Ovary (tissue), 9 donors: ENCODE results near the gene GLIPR1L1. TPM values are rescaled to one million over a fixed set of nuclear protein-coding genes. Genes with fewer than 3 reads are reported as not detected.
"Not testable (repeated sequence)": the region's sequence is repeated elsewhere in the genome, so short reads cannot be mapped to it uniquely, and the experiment has no call there.

ENCODE experiments used
- DNase-seq, 5 donors: peaks; one replicate each; pipeline ENCODE4 v3.0.0-alpha.2; 2019 to 2020
- H3K27ac ChIP-seq, 2 donors: fragments of 200-600 bp; one replicate each; pipeline versions ENCODE4 v1.5.1 to v1.8.0; 2019 to 2022
- H3K27me3 ChIP-seq: fragments of 200-600 bp; one replicate; pipeline ENCODE4 v1.8.0; 2022
- H3K36me3 ChIP-seq: fragments of 200-600 bp; sonication (generic); one replicate; pipeline ENCODE4 v1.5.1; 2019
- H3K4me1 ChIP-seq: one replicate; pipeline ENCODE4 v1.8.1; 2013; ENCODE audit warnings: mild to moderate bottlenecking, moderate library complexity; ENCODE audit not compliant: insufficient read depth
- H3K4me3 ChIP-seq: fragments of 200-600 bp; sonication (generic); one replicate; pipeline ENCODE4 v1.5.1; 2017
- H3K9me3 ChIP-seq, 2 donors: fragments of 200-600 bp in 1 of 2; sonication (generic) in 1 of 2; one replicate each; pipeline versions ENCODE4 v1.5.1 to v1.8.1; 2013 to 2019; ENCODE audit warnings: mild to moderate bottlenecking in 1 of 2, moderate library complexity in 1 of 2
- EP300 ChIP-seq: sonication (generic); formaldehyde crosslinking; IDR thresholded peaks from one replicate; pipeline ENCODE4 v1.6.1; 2017; ENCODE audit warnings: antibody characterized with exemption
- POLR2A ChIP-seq: fragments of 450-650 bp; IDR thresholded peaks from one replicate; pipeline ENCODE4 v1.6.1; 2017; ENCODE audit warnings: antibody characterized with exemption, mild to moderate bottlenecking, moderate library complexity
- WGBS, 3 donors: extraction: QIAGEN DNeasy Blood & Tissue Kit in 1 of 3; methylation state at CpG; one replicate each; pipeline versions ENCODE4 v1.1.5 to v1.1.7; 2013 to 2017; 5-methylcytosine and 5-hydroxymethylcytosine counted together
- intact Hi-C, 4 donors: fragments of 100-400 bp; cut with DNase I; formaldehyde crosslinking; loops; one replicate each; pipeline versions ENCODE4 v1.11.0 to v1.15.1; 2022 to 2023
- polyA plus RNA-seq, 2 donors: library from polyadenylated mRNA; stranded (reverse); fragments of 200-250 nt in 1 of 2; fragments of 350-450 nt in 1 of 2; fragmentation: Illumina TruSeq in 1 of 2; extraction: RNeasy Lipid Tissue Mini Kit (QIAGEN cat#74804) in 1 of 2; gene quantifications; one replicate each; pipeline ENCODE4 v1.2.3, GENCODE V29; 2013 to 2014
- total RNA-seq, 7 donors: library from RNA; depleted of rRNA in 2 of 7; stranded (reverse); fragments of >200 nt in 2 of 7; fragmentation: NEBNext Ultra II Directional in 3 of 7; extraction: Animal tissue kit (Norgen Biotek cat#: 25700) in 3 of 7; gene quantifications; one replicate each; pipeline versions ENCODE4 v1.1.0 to v1.2.4, GENCODE V29; 2016 to 2023
- TF ChIP-seq, protein P1 (sequence below), 3 donors: fragments of 450-650 bp in 2 of 3; fragments of 200-600 bp in 1 of 3; IDR thresholded peaks; one replicate each; pipeline versions ENCODE4 v1.5.1 to v1.8.0; 2016 to 2022; ENCODE audit warnings: antibody characterized with exemption in 3 of 3, mild to moderate bottlenecking in 1 of 3
- donor health status: DM: no; HTN: no; CAD: no; lungs with moderate emphysema.
- donor health status: DM: no; HTN: no; CAD: no.
- donor health status: Bipolar disorder and iron deficiency.
- donor health status: DM: yes; HTN: yes; CAD: no.
- donor health status: DM: no; HTN: no; CAD: no.
- donor health status: DM: yes; HTN: yes; CAD: no.

Gene GLIPR1L1
- total and polyA plus RNA-seq, 9 donors: not detected

DNA sequence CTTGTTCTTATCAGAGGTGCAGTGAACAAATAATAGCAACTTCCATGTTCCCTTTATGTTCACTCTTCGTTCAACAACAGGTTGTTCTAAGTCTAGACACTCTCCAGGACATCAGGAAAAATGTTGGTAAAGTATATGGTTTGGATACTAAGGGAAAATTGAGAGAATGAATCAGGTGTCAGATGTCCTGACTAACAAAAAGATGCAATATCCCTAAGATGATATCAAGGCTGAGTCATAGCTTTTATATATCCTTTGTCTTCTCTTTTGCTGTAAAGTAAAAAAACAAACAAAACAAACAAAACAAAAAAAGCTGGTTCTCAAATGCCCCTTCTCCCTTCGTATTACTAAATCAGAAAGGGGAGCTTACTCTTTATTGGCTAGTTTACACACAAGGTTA is 11.1 kb downstream of the GLIPR1L1 start:
- TF ChIP-seq, protein P1, sequence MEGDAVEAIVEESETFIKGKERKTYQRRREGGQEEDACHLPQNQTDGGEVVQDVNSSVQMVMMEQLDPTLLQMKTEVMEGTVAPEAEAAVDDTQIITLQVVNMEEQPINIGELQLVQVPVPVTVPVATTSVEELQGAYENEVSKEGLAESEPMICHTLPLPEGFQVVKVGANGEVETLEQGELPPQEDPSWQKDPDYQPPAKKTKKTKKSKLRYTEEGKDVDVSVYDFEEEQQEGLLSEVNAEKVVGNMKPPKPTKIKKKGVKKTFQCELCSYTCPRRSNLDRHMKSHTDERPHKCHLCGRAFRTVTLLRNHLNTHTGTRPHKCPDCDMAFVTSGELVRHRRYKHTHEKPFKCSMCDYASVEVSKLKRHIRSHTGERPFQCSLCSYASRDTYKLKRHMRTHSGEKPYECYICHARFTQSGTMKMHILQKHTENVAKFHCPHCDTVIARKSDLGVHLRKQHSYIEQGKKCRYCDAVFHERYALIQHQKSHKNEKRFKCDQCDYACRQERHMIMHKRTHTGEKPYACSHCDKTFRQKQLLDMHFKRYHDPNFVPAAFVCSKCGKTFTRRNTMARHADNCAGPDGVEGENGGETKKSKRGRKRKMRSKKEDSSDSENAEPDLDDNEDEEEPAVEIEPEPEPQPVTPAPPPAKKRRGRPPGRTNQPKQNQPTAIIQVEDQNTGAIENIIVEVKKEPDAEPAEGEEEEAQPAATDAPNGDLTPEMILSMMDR (IDR thresholded peaks at IDR 0.05): no peak
- TF ChIP-seq EP300: no peak
- TF ChIP-seq POLR2A: no peak
- WGBS, 3 donors: 89 to 93% (median 89%) methylated on average over 2 of the region's 2 CpGs
- Histone ChIP-seq H3K27ac (no peak overlapping the region), H3K36me3 (no peaks in the 10 kb centered on the region), H3K27me3 (no peaks in the 10 kb centered on the region), H3K4me1 (no peaks in the 10 kb centered on the region), H3K9me3 (no peaks in the 10 kb centered on the region), H3K4me3 (no peak overlapping the region)
- intact Hi-C loops: no loop called here
- DNase-seq: no peak

DNA sequence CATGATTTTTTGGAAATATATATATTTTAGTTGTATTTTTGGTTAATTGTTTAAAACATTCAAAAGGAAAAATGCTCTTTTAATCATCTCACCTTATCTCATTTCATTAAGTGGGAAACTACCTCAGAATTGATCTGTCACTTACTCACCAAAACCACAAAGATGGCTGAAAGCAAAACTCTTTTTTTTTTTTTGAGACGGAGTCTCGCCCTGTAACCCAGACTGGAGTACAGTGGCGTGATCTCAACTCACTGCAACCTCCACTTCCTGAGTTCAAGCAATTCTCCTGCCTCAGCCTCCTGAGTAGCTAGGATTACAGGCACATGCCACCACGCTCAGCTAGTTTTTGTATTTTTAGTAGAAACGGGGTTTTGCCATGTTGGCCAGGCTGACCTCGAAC is 11.7 kb downstream of the GLIPR1L1 start:
- H3K27ac ChIP-seq, H3K4me3 ChIP-seq, H3K9me3 ChIP-seq, H3K4me1 ChIP-seq, DNase-seq, H3K36me3 ChIP-seq, intact Hi-C loops, H3K27me3 ChIP-seq: not testable (repeated sequence)
- 90 to 92% (median 91%) methylated on average over 6 of the region's 6 CpGs for WGBS, 3 donors

DNA sequence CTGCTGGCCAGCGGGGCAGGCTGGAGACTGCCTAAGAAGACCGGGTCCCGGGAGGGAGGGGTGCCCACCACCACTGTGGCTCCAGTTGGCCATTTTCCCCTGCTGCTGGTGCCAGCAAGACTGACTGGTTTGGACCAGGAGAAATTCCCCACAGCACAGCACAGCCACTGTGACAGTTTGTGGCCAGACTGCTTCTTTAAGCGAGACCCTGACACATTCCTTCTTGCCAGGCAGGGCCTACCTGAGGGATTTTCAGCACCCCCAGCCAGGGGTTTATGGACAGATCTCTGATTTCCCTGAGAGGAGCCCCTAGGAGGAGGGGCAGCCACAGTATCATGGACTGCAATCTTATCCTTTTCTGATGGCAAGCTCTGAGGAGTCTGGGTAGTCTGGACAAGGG is 15.5 kb downstream of the GLIPR1L1 start:
- H3K9me3 ChIP-seq: no peaks in the 10 kb centered on the region
- intact Hi-C loops: no loop called here
- H3K4me1 ChIP-seq: no peaks in the 10 kb centered on the region
- DNase-seq: no peak
- TF ChIP-seq POLR2A: no peak
- TF ChIP-seq, protein P1 (IDR thresholded peaks at IDR 0.05): no peak
- TF ChIP-seq EP300: no peak
- no peak overlapping the region for H3K4me3 ChIP-seq
- no peaks in the 10 kb centered on the region for H3K36me3 ChIP-seq
- no peak overlapping the region for H3K27ac ChIP-seq
- 93 to 96% (median 96%) methylated on average over 4 of the region's 4 CpGs for WGBS, 3 donors
- no peaks in the 10 kb centered on the region for H3K27me3 ChIP-seq

DNA sequence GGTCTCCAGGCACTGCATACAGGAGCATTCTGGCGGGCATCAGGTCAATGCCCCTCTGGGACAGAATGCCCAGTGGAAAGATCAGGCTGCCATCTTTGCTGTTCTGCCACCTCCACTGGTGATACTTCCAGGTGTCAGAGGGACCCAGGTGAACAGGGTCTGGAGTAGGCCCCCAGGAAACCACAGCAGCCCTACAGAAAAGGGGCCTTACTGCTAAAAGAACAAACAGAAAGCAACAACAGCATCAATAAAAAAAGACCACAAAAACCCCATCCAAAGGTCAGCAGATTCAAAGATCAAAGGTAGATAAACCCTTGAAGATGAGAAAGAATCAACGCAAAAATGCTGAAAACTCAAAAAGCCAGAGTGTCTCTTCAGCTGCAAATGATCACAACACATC is 15.9 kb downstream of the GLIPR1L1 start:
- H3K27me3 ChIP-seq: no peaks in the 10 kb centered on the region
- whole genome bisulfite sequencing, 3 donors: 90 to 96% (median 93%) methylated on average over 2 of the region's 2 CpGs
- H3K4me3 ChIP-seq: no peak overlapping the region
- H3K9me3 ChIP-seq: no peaks in the 10 kb centered on the region
- intact Hi-C loops: no loop called here
- no peak for DNase-seq
- H3K27ac ChIP-seq: no peak overlapping the region
- TF ChIP-seq, protein P1 (IDR thresholded peaks at IDR 0.05): no peak
- TF ChIP-seq POLR2A (no peak), EP300 (no peak)
- no peaks in the 10 kb centered on the region for H3K36me3 ChIP-seq
- no peaks in the 10 kb centered on the region for H3K4me1 ChIP-seq

DNA sequence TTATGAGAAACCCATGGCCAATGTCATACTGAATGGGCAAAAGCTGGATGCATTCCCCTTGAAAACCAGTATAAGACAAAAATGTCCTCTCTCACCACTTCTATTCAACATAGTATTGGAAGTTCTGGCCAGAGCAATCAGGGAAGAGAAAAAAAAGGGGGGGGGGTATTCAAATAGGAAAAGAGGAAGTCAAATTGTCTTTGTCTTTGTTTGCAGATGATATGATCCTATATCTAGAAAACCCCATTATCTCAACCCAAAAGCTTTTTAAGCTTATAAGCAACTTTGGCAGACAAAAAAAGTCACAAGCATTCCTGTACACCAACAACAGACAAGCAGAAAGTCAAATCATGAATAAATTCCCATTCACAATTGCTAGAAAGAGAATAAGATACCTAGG is 19.5 kb downstream of the GLIPR1L1 start:
- DNase-seq: no peak
- Histone ChIP-seq H3K9me3 (no peaks in the 10 kb centered on the region), H3K27ac (no peak overlapping the region), H3K4me3 (no peak overlapping the region), H3K27me3 (no peaks in the 10 kb centered on the region), H3K36me3 (no peaks in the 10 kb centered on the region), H3K4me1 (no peaks in the 10 kb centered on the region)
- TF ChIP-seq, protein P1 (IDR thresholded peaks at IDR 0.05): no peak
- TF ChIP-seq EP300 (no peak), POLR2A (no peak)
- intact Hi-C loops: no loop called here
